LNCAP (cell line): ENCODE data around the gene DPP6.

Experiments
- CTCF ChIP-seq: fragments of 450-650 bp; IDR thresholded peaks from 2 replicates; pipeline ENCODE4 v1.5.1; 2017; ENCODE audit warnings: mild to moderate bottlenecking

Gene DPP6

GRCh38 chr7:154497751-154498150 lies 445.6 kb downstream of the DPP6 start:
- no peak for TF ChIP-seq CTCF

DNA sequence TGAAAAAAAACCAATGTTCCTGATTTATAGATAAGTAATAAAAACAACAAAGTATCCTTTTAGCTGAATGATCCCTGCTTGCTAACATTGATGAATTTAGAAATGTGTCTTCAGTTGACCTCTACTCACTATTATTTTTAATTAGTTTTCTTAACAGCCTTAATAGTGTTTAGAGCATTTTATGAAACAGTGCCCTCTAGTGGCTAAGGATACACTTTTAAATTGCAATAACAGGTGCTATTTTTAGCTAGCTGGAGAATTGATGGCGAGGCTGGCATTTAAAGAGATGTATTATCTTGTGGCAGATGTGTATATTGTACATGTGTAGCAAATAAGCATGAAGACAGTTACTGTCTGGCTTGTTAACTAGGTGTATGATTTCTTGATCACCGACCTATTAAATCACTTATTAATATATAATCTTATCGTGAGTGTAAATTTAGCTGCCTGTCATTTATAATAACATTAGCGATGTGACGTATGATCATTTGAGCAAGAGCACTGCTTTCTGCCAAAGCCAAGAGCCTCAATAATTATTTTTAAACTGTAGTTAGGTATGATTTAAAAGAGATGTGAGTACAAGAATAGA lies 451.9 kb downstream of the DPP6 start:
- TF ChIP-seq CTCF: peak; percentile 69

GRCh38 chr7:154504918-154505317 lies 452.7 kb downstream of the DPP6 start:
- TF ChIP-seq CTCF: no peak

DNA sequence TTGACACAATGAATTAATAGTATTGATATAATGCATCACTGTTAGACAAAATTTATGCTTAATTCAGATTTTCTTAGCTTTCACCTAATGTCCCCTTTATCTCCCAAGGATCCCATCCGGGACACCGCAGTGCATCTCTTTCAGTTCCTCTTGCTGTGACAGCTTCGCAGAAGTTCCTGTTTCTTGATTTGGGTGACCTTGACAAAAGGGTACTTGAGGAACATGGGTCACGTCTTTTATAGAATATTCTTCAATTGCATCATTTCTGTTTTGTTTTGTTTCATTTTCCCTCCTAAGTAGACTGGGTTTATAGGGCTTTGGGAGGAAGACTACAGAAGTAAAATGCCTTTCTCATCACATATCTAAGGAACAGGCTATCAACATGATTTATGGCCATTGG lies 453.2 kb downstream of the DPP6 start:
- TF ChIP-seq CTCF: no peak

GRCh38 chr7:154509192-154509591 lies 457.0 kb downstream of the DPP6 start:
- TF ChIP-seq CTCF: no peak

DNA sequence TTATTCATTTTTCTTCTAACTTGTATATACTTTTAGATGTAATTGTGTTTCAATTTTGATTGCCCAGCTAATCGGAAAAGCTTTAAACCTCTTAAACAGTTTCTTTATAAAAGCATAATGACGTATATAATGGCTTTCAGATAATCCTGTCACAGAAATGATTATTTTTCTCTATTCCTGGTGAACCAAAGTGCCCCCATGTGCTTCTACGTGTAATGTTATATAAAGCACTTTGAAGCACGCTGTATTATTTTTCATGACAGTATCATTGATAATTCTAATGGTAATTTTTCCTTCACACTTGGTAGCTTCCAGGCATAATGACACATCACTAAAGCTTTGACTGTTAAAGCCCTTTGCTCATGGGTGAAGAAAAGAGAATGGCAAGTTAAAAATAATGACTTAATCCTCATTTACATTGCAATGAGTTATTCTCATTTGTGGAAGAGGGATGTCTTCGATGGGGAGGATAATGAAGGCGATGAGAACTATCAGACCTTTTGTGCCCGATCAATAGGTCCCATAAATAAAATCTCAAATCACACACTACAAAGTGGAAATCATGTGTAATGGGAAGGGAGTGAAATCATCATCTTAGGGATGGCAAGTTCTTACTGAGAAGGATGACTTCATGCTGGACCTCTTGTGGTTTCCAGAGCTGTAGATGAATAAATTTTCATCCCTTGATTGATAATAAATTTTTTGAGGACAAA lies 460.1 kb downstream of the DPP6 start:
- no peak for TF ChIP-seq CTCF

- TF ChIP-seq CTCF: no peak
Measured at GRCh38 chr7:154517768-154518167, 465.6 kb downstream of the DPP6 start.
